Colonic mucosa (tissue), 4 donors: ENCODE measurements around the gene MTMR3. TPM values are rescaled to one million over a fixed set of nuclear protein-coding genes. Genes with fewer than 3 reads are reported as not detected.
A peak's percentile ranks its signal among the peaks of the same experiment; 100 is the strongest.
"Not testable (repeated sequence)": the region's sequence is repeated elsewhere in the genome, so short reads cannot be mapped to it uniquely, and the experiment has no call there.

Experiments used
- DNase-seq: peaks from one replicate; pipeline ENCODE4 v3.0.0-alpha.2; 2020
- H3K27ac ChIP-seq: fragments of 200-600 bp; one replicate; pipeline ENCODE4 v1.8.0; 2021
- H3K27me3 ChIP-seq: fragments of 200-600 bp; one replicate; pipeline ENCODE4 v1.8.0; 2021
- H3K36me3 ChIP-seq: fragments of 200-600 bp; one replicate; pipeline ENCODE4 v1.8.0; 2021
- H3K4me1 ChIP-seq: fragments of 200-600 bp; one replicate; pipeline ENCODE4 v1.8.0; 2021; ENCODE audit warnings: mild to moderate bottlenecking
- H3K4me3 ChIP-seq: fragments of 200-600 bp; one replicate; pipeline ENCODE4 v1.8.0; 2021
- H3K9ac ChIP-seq, 2 donors: one replicate each; pipeline ENCODE4 v1.7.0; 2013; ENCODE audit warnings: control low read depth in 2 of 2, low read depth in 2 of 2, low read length in 2 of 2
- H3K9me3 ChIP-seq: fragments of 200-600 bp; one replicate; pipeline ENCODE4 v1.8.0; 2021
- CTCF ChIP-seq: fragments of 200-600 bp; IDR thresholded peaks from one replicate; pipeline ENCODE4 v1.8.0; 2022; ENCODE audit warnings: antibody characterized with exemption, mild to moderate bottlenecking
- intact Hi-C: fragments of 100-400 bp; cut with DNase I; formaldehyde crosslinking; loops from one replicate; pipeline ENCODE4 v1.14.1; 2022
- total RNA-seq, 2 donors: library from RNA; stranded (reverse); fragmentation: NEBNext Ultra II Directional in 1 of 2; extraction: Animal tissue kit (Norgen Biotek cat#: 25700) in 1 of 2; gene quantifications; one replicate each; pipeline ENCODE4 v1.2.1, GENCODE V29; 2021
- donor health status: healthy.
- donor health status: DM: no; HTN: no; CAD: no.
- donor health status: DM: no; HTN: no; CAD: no.

The MTMR3 gene
- total RNA-seq, 2 donors from 2014 or later: 35.9 to 49.4 TPM

DNA sequence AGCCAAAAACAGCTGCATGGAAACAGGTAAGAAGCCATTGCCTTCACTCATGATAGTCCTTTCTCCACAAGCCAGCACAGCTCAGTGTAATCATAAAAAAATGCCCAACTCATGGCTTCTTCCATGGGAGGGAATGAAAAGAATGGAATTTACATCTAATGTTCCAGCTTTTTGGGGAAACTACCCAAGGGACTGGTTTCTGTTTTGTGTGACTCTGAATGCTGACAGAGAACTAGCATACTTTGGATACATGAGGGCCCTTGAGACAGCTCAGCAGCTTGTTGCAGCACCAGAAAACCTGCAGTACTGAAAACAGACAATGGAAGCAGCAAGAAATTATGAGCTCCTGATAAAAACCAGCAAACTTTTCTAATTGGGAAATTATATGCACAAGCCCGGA, 173.0 kb downstream of the MTMR3 start:
- intact Hi-C loops: no loop called here
- no peak overlapping the region for H3K27ac ChIP-seq
- H3K9me3 ChIP-seq: no peaks in the 10 kb centered on the region
- H3K4me3 ChIP-seq: no peak overlapping the region
- no peak for DNase-seq
- H3K9ac ChIP-seq: no peak overlapping the region
- no peaks in the 10 kb centered on the region for H3K36me3 ChIP-seq
- TF ChIP-seq CTCF: no peak
- H3K27me3 ChIP-seq: no peaks in the 10 kb centered on the region
- H3K4me1 ChIP-seq: no peaks in the 10 kb centered on the region

DNA sequence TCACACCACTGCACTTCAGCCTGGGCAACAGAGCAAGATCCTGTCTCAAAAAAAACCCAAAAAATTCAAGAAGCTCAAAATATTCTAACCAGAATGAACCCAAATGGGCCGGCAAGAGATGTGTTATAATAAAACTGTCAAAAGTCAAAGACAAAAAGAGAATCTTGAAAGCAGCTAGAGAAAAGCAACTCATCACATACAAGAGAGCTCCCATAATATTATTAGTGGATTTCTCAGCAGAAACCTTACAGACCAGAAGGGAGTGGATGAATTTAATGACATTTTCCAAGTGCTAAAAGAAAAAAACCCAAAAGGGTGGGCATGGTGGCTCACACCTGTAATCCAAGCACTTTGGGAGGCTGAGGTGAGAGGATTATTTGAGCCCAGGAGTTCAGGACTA, 174.4 kb downstream of the MTMR3 start:
- Histone ChIP-seq H3K4me1 (no peaks in the 10 kb centered on the region), H3K9me3 (no peaks in the 10 kb centered on the region), H3K27me3 (no peaks in the 10 kb centered on the region), H3K9ac (no peak overlapping the region), H3K36me3 (no peaks in the 10 kb centered on the region), H3K27ac (no peak overlapping the region), H3K4me3 (no peak overlapping the region)
- TF ChIP-seq CTCF: no peak
- intact Hi-C loops: no loop called here
- no peak for DNase-seq

- H3K27me3 ChIP-seq, H3K4me3 ChIP-seq, H3K27ac ChIP-seq, DNase-seq, intact Hi-C loops, H3K9me3 ChIP-seq, H3K4me1 ChIP-seq, H3K36me3 ChIP-seq, H3K9ac ChIP-seq: not testable (repeated sequence)
Observed at GRCh38 chr22:30059346-30060020, 176.5 kb downstream of the MTMR3 start.

DNA sequence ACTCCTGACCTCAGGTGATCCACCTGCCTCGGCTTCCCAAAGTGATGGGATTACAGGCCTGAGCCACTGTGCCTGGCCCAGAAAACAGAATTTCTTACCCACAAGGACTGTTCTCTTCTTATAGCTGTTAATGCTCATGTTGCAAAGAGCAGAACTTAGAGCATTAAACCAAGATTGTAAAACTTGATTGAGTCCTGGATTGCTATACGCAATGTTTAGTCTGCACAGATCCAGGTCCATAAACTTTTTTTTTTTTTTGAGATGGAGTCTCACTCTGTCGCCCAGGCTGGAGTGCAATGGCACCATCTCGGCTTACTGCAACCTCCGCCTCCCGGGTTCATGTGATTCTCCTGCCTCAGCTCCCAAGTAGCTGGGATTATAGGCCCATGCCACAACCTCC, 178.1 kb downstream of the MTMR3 start:
- H3K36me3 ChIP-seq, DNase-seq, H3K9ac ChIP-seq, H3K4me3 ChIP-seq, H3K9me3 ChIP-seq, H3K27me3 ChIP-seq, intact Hi-C loops, H3K4me1 ChIP-seq: not testable (repeated sequence)
- H3K27ac ChIP-seq: peak overlapping the region; percentile 77

DNA sequence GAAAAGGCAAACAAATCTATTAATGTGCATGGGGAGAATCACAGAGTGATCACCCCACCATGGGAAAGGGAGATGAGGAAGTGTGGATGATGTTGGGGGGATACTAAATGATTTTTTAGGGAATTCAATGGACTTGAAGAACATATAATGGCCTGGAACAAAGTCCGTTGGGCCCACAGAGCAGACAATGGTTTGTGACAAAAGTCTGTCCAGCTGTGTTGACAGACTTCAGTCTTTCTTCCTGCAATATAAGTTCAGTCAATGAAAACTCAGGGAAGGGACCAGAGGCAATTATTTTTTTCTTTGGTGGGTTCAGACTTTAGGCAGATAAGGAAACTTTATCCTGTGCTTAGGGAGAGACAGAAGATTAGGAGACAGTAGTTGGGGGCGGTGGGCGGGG, 179.3 kb downstream of the MTMR3 start:
- peak; percentile 50 for DNase-seq
- intact Hi-C loops: no loop called here
- no peak for TF ChIP-seq CTCF
- Histone ChIP-seq H3K9me3 (no peaks in the 10 kb centered on the region), H3K27ac (peak overlapping the region; percentile 77), H3K36me3 (no peaks in the 10 kb centered on the region), H3K27me3 (no peaks in the 10 kb centered on the region), H3K4me3 (no peak overlapping the region), H3K4me1 (no peaks in the 10 kb centered on the region), H3K9ac (peak overlapping the region in 1 of 2 donors; percentile 49)

DNA sequence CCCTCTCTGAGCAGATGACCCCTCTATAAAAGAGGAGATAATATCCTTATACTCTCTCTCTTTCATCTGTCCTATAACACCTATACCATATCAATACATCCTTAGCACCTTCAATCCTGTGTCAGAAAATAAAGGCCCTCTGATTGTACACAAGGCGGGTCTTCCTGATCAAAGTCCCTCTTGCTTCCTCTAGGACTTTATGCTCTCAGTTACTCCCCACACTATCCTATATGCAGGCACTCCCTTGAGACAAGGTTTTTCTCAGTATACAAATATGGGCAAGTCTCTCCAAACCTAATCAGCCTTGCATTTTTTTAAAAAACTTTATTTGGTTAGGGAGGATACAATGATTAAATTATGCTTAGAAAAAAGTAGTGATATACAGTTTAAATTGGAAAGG, 180.0 kb downstream of the MTMR3 start:
- peak overlapping the region; percentile 77 for H3K27ac ChIP-seq
- intact Hi-C loops: no loop called here
- peak overlapping the region in 1 of 2 donors; percentile 49 for H3K9ac ChIP-seq
- no peak for TF ChIP-seq CTCF
- H3K27me3 ChIP-seq: no peaks in the 10 kb centered on the region
- no peaks in the 10 kb centered on the region for H3K36me3 ChIP-seq
- H3K4me1 ChIP-seq: no peaks in the 10 kb centered on the region
- H3K9me3 ChIP-seq: no peaks in the 10 kb centered on the region
- H3K4me3 ChIP-seq: no peak overlapping the region
- DNase-seq: peak; percentile 40
